ENCODE results near the gene MISP3.

The MISP3 gene

DNA sequence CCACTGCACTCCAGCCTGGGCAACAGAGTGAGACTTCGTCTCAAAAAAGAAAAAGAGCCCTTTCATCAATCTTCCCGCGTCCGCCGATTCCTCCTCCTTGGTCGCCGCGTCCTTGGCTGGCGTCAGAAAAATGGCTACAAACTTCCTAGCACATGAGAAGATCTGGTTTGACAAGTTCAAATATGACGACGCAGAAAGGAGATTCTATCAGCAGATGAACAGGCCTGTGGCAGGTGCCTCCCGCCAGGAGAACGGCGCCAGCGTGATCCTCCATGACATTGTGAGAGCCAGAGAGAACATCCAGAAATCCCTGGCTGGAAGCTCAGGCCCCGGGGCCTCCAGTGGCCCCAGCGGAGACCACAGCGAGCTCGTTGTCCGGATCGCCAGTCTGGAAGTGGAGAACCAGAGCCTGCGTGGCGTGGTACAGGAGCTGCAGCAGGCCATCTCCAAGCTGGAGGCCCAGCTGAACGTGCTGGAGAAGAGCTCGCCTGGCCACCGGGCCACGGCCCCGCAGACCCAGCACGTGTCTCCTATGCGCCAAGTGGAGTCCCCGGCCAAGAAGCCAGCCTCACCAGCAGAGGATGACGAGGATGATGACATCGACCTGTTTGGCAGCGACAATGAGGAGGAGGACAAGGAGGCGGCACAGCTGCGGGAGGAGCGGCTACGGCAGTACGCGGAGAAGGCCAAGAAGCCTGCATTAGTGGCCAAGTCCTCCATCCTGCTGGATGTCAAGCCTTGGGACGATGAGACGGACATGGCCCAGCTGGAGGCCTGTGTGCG is 2.1 kb upstream of the MISP3 start:
- no peaks in the 10 kb centered on the region for H3K27me3 ChIP-seq (ENCODE audit: low read length)
- H2AFZ ChIP-seq (ENCODE audit: low read depth, low read length, severe bottlenecking), result no peak overlapping the region
- no peaks in the 10 kb centered on the region for H4K20me1 ChIP-seq (ENCODE audit: low read depth, low read length)
- H3K79me2 ChIP-seq (ENCODE audit: insufficient read depth, low read length), result no peaks in the 10 kb centered on the region
- no peak overlapping the region for H3K4me3 ChIP-seq (ENCODE audit: insufficient read depth, low read length, poor library complexity, severe bottlenecking)
- H3K9me2 ChIP-seq (replicated peaks; ENCODE audit: insufficient read depth, low read length), result no peaks in the 10 kb centered on the region
- no peaks in the 10 kb centered on the region for H3F3A ChIP-seq (ENCODE audit: insufficient read depth)
- H3K27ac ChIP-seq (ENCODE audit: low read depth, low read length), result no peak overlapping the region
- H3K36me3 ChIP-seq (ENCODE audit: low read length), result no peaks in the 10 kb centered on the region
- no peaks in the 10 kb centered on the region for H3K9me3 ChIP-seq (ENCODE audit: insufficient read depth, low read length)
- TF ChIP-seq CTCF (IDR thresholded peaks at IDR 0.05; ENCODE audit: insufficient read depth, low read length, poor library complexity, severe bottlenecking) (no peak), EZH2phosphoT487 (conservative IDR thresholded peaks at IDR 0.05; ENCODE audit: low read length) (no peak)
- no peak overlapping the region for H3K9ac ChIP-seq (ENCODE audit: low read length)
- no peak overlapping the region for H3K4me2 ChIP-seq (ENCODE audit: low read depth, low read length, poor library complexity, severe bottlenecking)

- no peaks in the 10 kb centered on the region for H4K20me1 ChIP-seq (ENCODE audit: low read depth, low read length)
- no peaks in the 10 kb centered on the region for H3K9me3 ChIP-seq (ENCODE audit: insufficient read depth, low read length)
- H3F3A ChIP-seq (ENCODE audit: insufficient read depth), result no peaks in the 10 kb centered on the region; the same call in 1 of the 2 replicates
- peak overlapping the region; percentile 62 for H3K4me3 ChIP-seq (ENCODE audit: insufficient read depth, low read length, poor library complexity, severe bottlenecking)
- peak overlapping the region; percentile 77 for H2AFZ ChIP-seq (ENCODE audit: low read depth, low read length, severe bottlenecking)
- no peaks in the 10 kb centered on the region for H3K9me2 ChIP-seq (replicated peaks; ENCODE audit: insufficient read depth, low read length)
- peak overlapping the region; percentile 99 for H3K4me2 ChIP-seq (ENCODE audit: low read depth, low read length, poor library complexity, severe bottlenecking)
- H3K27ac ChIP-seq (ENCODE audit: low read depth, low read length), result peak overlapping the region; percentile 43
- peak overlapping the region; percentile 58 for H3K9ac ChIP-seq (ENCODE audit: low read length)
- TF ChIP-seq EZH2phosphoT487 (conservative IDR thresholded peaks at IDR 0.05; ENCODE audit: low read length), result no peak
- TF ChIP-seq CTCF (IDR thresholded peaks at IDR 0.05; ENCODE audit: insufficient read depth, low read length, poor library complexity, severe bottlenecking), result peak; percentile 16
- H3K79me2 ChIP-seq (ENCODE audit: insufficient read depth, low read length), result no peaks in the 10 kb centered on the region
- H3K36me3 ChIP-seq (ENCODE audit: low read length), result no peaks in the 10 kb centered on the region
- no peaks in the 10 kb centered on the region for H3K27me3 ChIP-seq (ENCODE audit: low read length)
These were observed 807 bp downstream of the MISP3 start for GRCh38 chr19:14073261-14073924.

- H2AFZ ChIP-seq (ENCODE audit: low read depth, low read length, severe bottlenecking), result peak overlapping the region; percentile 61
These were observed 1.6 kb downstream of the MISP3 start for GRCh38 chr19:14073925-14074838.

More at GRCh38 chr19:14073925-14074838, 1.6 kb downstream of the MISP3 start:
- Histone ChIP-seq H3K27ac (ENCODE audit: low read depth, low read length) (peak overlapping the region; percentile 43), H3K4me3 (ENCODE audit: insufficient read depth, low read length, poor library complexity, severe bottlenecking) (peak overlapping the region; percentile 58), H3K9me3 (ENCODE audit: insufficient read depth, low read length) (no peaks in the 10 kb centered on the region), H3F3A (ENCODE audit: insufficient read depth) (no peaks in the 10 kb centered on the region; the same call in 1 of the 2 replicates), H3K9ac (ENCODE audit: low read length) (peak overlapping the region; percentile 58), H4K20me1 (ENCODE audit: low read depth, low read length) (no peaks in the 10 kb centered on the region), H3K9me2 (replicated peaks; ENCODE audit: insufficient read depth, low read length) (no peaks in the 10 kb centered on the region), H3K36me3 (ENCODE audit: low read length) (no peaks in the 10 kb centered on the region), H3K79me2 (ENCODE audit: insufficient read depth, low read length) (no peaks in the 10 kb centered on the region), H3K4me2 (ENCODE audit: low read depth, low read length, poor library complexity, severe bottlenecking) (peak overlapping the region; percentile 99), H3K27me3 (ENCODE audit: low read length) (no peaks in the 10 kb centered on the region)
- TF ChIP-seq CTCF (IDR thresholded peaks at IDR 0.05; ENCODE audit: insufficient read depth, low read length, poor library complexity, severe bottlenecking) (no peak), EZH2phosphoT487 (conservative IDR thresholded peaks at IDR 0.05; ENCODE audit: low read length) (no peak)
